Endothelial cell of umbilical vein (primary cell): Measurements from ENCODE around the gene CCN2. TPM values are rescaled to one million over a fixed set of nuclear protein-coding genes. Genes with fewer than 3 reads are reported as not detected.

Experiments used
- BruUV-seq: library from RNA; stranded (reverse); fragments of 400-500 nt; replicated peaks from 2 replicates; lab custom pipeline; 2021; lab: Mats Ljungman, UMichigan
- CTCF ChIA-PET: fragments of 300-600, 350-600 bp; sonication (Branson Sonifier 250); formaldehyde crosslinking; loops from one replicate; lab custom pipeline; 2021; ENCODE audit warnings: antibody characterized with exemption, inconsistent platforms; lab: Charles Lee
- POLR2A ChIA-PET: fragments of 300-600, 350-600 bp; sonication (Branson Sonifier 250); formaldehyde crosslinking; loops from one replicate; lab custom pipeline; 2021; ENCODE audit warnings: antibody characterized with exemption, inconsistent platforms; lab: Charles Lee
- DNase-seq: peaks from one replicate; pipeline ENCODE4 v3.0.0-alpha.2; 2011; ENCODE audit warnings: low read depth, low spot score
- FAIRE-seq: peaks from 2 replicates; lab custom pipeline; 2011; peaks lifted over from hg19 to GRCh38; lab: Jason Lieb, UNC
- H2AFZ ChIP-seq: 2 replicates; pipeline ENCODE4 v1.6.0; 2012; ENCODE audit warnings: low read depth, low read length, control low read depth, inconsistent platforms
- H3K27ac ChIP-seq: 2 replicates; pipeline ENCODE4 v1.5.1; 2011; ENCODE audit warnings: low read depth, mild to moderate bottlenecking, control low read depth, low read length, moderate library complexity; ENCODE audit not compliant: insufficient read depth
- H3K27me3 ChIP-seq, 2 experiments: 2 replicates each; pipeline versions ENCODE4 v1.6.0 to v1.6.1; 2011; ENCODE audit warnings: low read length in 2 of 2, mixed read lengths in 1 of 2; ENCODE audit not compliant: control insufficient read depth in 2 of 2, insufficient read depth in 2 of 2
- H3K36me3 ChIP-seq, 2 experiments: 2 replicates in 1 of 2; 3 replicates in 1 of 2; pipeline ENCODE4 v1.5.1; 2011; ENCODE audit warnings: low read length in 2 of 2, mild to moderate bottlenecking in 1 of 2, moderate library complexity in 1 of 2; ENCODE audit not compliant: control insufficient read depth in 2 of 2, insufficient read depth in 2 of 2; ENCODE audit errors: extremely low read depth in 1 of 2
- H3K4me1 ChIP-seq: 3 replicates; pipeline ENCODE4 v1.5.1; 2011; ENCODE audit warnings: mild to moderate bottlenecking, low read length; ENCODE audit not compliant: control insufficient read depth, insufficient read depth; ENCODE audit errors: extremely low read depth
- H3K4me2 ChIP-seq: 2 replicates; pipeline ENCODE4 v1.6.1; 2011; ENCODE audit warnings: low read length, control low read depth, mixed read lengths; ENCODE audit not compliant: insufficient read depth
- H3K4me3 ChIP-seq, 3 experiments: fragments of 200-600 bp in 1 of 3; sonication (generic), shearing (Covaris generic) in 1 of 3; replicated peaks in 1 of 3; 2 replicates each; pipeline ENCODE4 v1.5.1; 2011 to 2016; ENCODE audit warnings: control low read depth in 3 of 3, low read length in 3 of 3, mild to moderate bottlenecking in 2 of 3, inconsistent platforms in 1 of 3, low read depth in 1 of 3, moderate library complexity in 1 of 3; ENCODE audit not compliant: insufficient read depth in 1 of 3
- H3K79me2 ChIP-seq: 2 replicates; pipeline ENCODE4 v1.6.0; 2012; ENCODE audit warnings: low read length, inconsistent platforms; ENCODE audit not compliant: control insufficient read depth, insufficient read depth
- H3K9ac ChIP-seq: replicated peaks from 2 replicates; pipeline ENCODE3; 2011; ENCODE audit warnings: low read length, control low read depth; ENCODE audit not compliant: insufficient read depth; ENCODE audit errors: extremely low read depth
- H3K9me1 ChIP-seq: replicated peaks from 3 replicates; pipeline ENCODE4 v1.6.0; 2011; ENCODE audit warnings: mild to moderate bottlenecking, low read length; ENCODE audit not compliant: control insufficient read depth, insufficient read depth; ENCODE audit errors: extremely low read depth
- H3K9me3 ChIP-seq: replicated peaks from 2 replicates; pipeline ENCODE4 v1.5.1; 2012; ENCODE audit warnings: low read length, inconsistent platforms; ENCODE audit not compliant: control insufficient read depth, insufficient read depth
- H4K20me1 ChIP-seq: replicated peaks from 2 replicates; pipeline ENCODE3; 2011; ENCODE audit warnings: mild to moderate bottlenecking, low read length; ENCODE audit not compliant: control insufficient read depth, insufficient read depth; ENCODE audit errors: extremely low read depth
- CTCF ChIP-seq, 2 donors: IDR thresholded peaks; 1 replicate in 1 of 2; 2 replicates in 1 of 2; pipeline ENCODE4 v1.5.1; 2011; ENCODE audit warnings: low read length in 2 of 2, mild to moderate bottlenecking in 2 of 2, moderate library complexity in 2 of 2, control low read depth in 1 of 2, inconsistent platforms in 1 of 2, low read depth in 1 of 2; ENCODE audit not compliant: insufficient read depth in 1 of 2; ENCODE audit errors: extremely low read depth in 1 of 2
- EZH2 ChIP-seq: IDR thresholded peaks from 2 replicates; pipeline ENCODE4 v1.6.1; 2012; ENCODE audit warnings: borderline replicate concordance, low read depth, mild to moderate bottlenecking, moderate library complexity, low read length, inconsistent platforms; ENCODE audit not compliant: severe bottlenecking
- FOS ChIP-seq: IDR thresholded peaks from 2 replicates; pipeline ENCODE4 v1.6.1; 2011; ENCODE audit warnings: mild to moderate bottlenecking, low read length, moderate library complexity, borderline replicate concordance; ENCODE audit not compliant: insufficient read depth
- GATA2 ChIP-seq: IDR thresholded peaks from 2 replicates; pipeline ENCODE4 v1.7.0; 2011; ENCODE audit warnings: low read depth, mild to moderate bottlenecking, moderate library complexity, mixed read lengths, low read length; ENCODE audit not compliant: insufficient read length, insufficient read depth
- JUN ChIP-seq: IDR thresholded peaks from 2 replicates; pipeline ENCODE4 v1.6.1; 2011; ENCODE audit warnings: borderline replicate concordance, low read depth; ENCODE audit not compliant: insufficient read length, insufficient read depth
- MAX ChIP-seq: IDR thresholded peaks from 2 replicates; pipeline ENCODE4 v1.6.1; 2011; ENCODE audit not compliant: insufficient read depth, insufficient read length
- MYC ChIP-seq: IDR thresholded peaks from one replicate; pipeline ENCODE4 v1.6.1; 2011; ENCODE audit warnings: mild to moderate bottlenecking, low read depth, low read length
- POLR2A ChIP-seq: IDR thresholded peaks from 2 replicates; pipeline ENCODE4 v1.6.1; 2012; ENCODE audit warnings: low read depth, mild to moderate bottlenecking, control low read depth, low read length
- POLR2AphosphoS5 ChIP-seq: IDR thresholded peaks from 2 replicates; pipeline ENCODE4 v1.6.1; 2012; ENCODE audit warnings: low read depth, mild to moderate bottlenecking, control low read depth, low read length, moderate library complexity; ENCODE audit not compliant: insufficient read depth
- dilution Hi-C: fragments of 300-500 bp; cut with MboI; formaldehyde crosslinking; loops from one replicate; pipeline ENCODE4 v1.15.0; 2019; ENCODE audit warnings: low sequenced_read_pairs; ENCODE audit not compliant: extremely low pct_ligation_motif_present
- intact Hi-C: fragments of 100-400 bp; cut with micrococcal nuclease; formaldehyde crosslinking; loops from one replicate; pipeline ENCODE4 v1.10.0; 2022
- polyA plus RNA-seq, 4 experiments: library from polyadenylated mRNA; depleted of rRNA in 3 of 4; stranded (reverse) in 3 of 4; unstranded in 1 of 4; fragments of >200 nt; gene quantifications; 2 replicates each; pipeline versions ENCODE4 v1.2.1 to v1.2.3, GENCODE V29; 2011 to 2012; ENCODE audit warnings: missing spikeins in 1 of 4
- total RNA-seq: library from RNA; stranded (reverse); gene quantifications from 2 replicates; pipeline ENCODE4 v1.2.3, GENCODE V29; 2021

The CCN2 gene
- total and polyA plus RNA-seq, 2 donors (not counting 3 experiments of a cell fraction or from before 2014, with no cell fraction given), result 1,926 to 2,488 TPM

- no peaks in the 10 kb centered on the region for H3K27me3 ChIP-seq
- no peak overlapping the region for H3K27ac ChIP-seq
- H4K20me1 ChIP-seq, result no peaks in the 10 kb centered on the region
- no peak for TF ChIP-seq JUN
- no peak for TF ChIP-seq MYC
- TF ChIP-seq FOS, result no peak
- TF ChIP-seq POLR2A, result no peak
- TF ChIP-seq POLR2AphosphoS5, result no peak
- ChIA-PET CTCF (interaction anchor here (1.0 to 4.0 kb wide), 3 partner anchors 103 to 301 kb away, joined by 4 to 59 read pairs (median 19); no protein-coding TSS in a partner anchor), POLR2A (no interaction called here)
- FAIRE-seq, result no peak
- peaks cover 3% of the 10 kb centered on the region for H3K79me2 ChIP-seq
- intact Hi-C loops, result no loop called here
- H3K9ac ChIP-seq, result no peak overlapping the region
- no peaks in the 10 kb centered on the region for H3K9me3 ChIP-seq
- H3K36me3 ChIP-seq, result no peaks in the 10 kb centered on the region
- H3K9me1 ChIP-seq, result no peaks in the 10 kb centered on the region
- no peak overlapping the region for H2AFZ ChIP-seq
- H3K4me3 ChIP-seq, result no peak overlapping the region
- H3K4me2 ChIP-seq, result no peak overlapping the region
- H3K4me1 ChIP-seq, result peaks cover 34% of the 10 kb centered on the region
- BruUV-seq, result no TSS peak
- DNase-seq, result no peak
- dilution Hi-C loops, result no loop called here
These were observed 6.9 kb upstream of the CCN2 start for GRCh38 chr6:131958095-131958494.

- no peaks in the 10 kb centered on the region for H3K9me3 ChIP-seq
- peaks cover 8% of the 10 kb centered on the region for H3K79me2 ChIP-seq
- ChIA-PET CTCF (interaction anchor here (0.9 to 2.7 kb wide), 4 partner anchors 31 to 262 kb away, joined by 3 to 18 read pairs (median 6); no protein-coding TSS in a partner anchor), POLR2A (interaction anchor here (1.6 to 2.2 kb wide), 3 partner anchors 9 to 129 kb away, joined by 3 to 14 read pairs (median 6); no protein-coding TSS in a partner anchor)
- H3K9me1 ChIP-seq, result no peaks in the 10 kb centered on the region
- TF ChIP-seq FOS, result no peak
- TF ChIP-seq GATA2, result no peak
- TF ChIP-seq EZH2, result no peak
- TF ChIP-seq POLR2A, result no peak
- TF ChIP-seq MAX, result no peak
- TF ChIP-seq CTCF (IDR thresholded peaks at IDR 0.05; ENCODE audit: extremely low read depth in 1 of 2, insufficient read depth in 1 of 2, low read depth in 1 of 2, low read length in 2 of 2), result no peak
- no peak for TF ChIP-seq JUN
- TF ChIP-seq POLR2AphosphoS5, result no peak
- TF ChIP-seq MYC, result no peak
- FAIRE-seq (no peak), DNase-seq (no peak)
- no peaks in the 10 kb centered on the region for H3K36me3 ChIP-seq
- no peak overlapping the region for H3K4me2 ChIP-seq
- H2AFZ ChIP-seq, result no peak overlapping the region
- H3K4me1 ChIP-seq, result peaks cover 50% of the 10 kb centered on the region
- H3K9ac ChIP-seq, result no peak overlapping the region
- intact Hi-C loops, result no loop called here
- no peaks in the 10 kb centered on the region for H4K20me1 ChIP-seq
- H3K4me3 ChIP-seq, result no peak overlapping the region
- dilution Hi-C loops, result no loop called here
- H3K27me3 ChIP-seq, result no peaks in the 10 kb centered on the region
- no TSS peak for BruUV-seq
- H3K27ac ChIP-seq, result peak overlapping the region; percentile 98
These were observed 4.7 kb upstream of the CCN2 start for GRCh38 chr6:131955876-131956275.
